Measurements from ENCODE around the gene RNF144B.

DNA sequence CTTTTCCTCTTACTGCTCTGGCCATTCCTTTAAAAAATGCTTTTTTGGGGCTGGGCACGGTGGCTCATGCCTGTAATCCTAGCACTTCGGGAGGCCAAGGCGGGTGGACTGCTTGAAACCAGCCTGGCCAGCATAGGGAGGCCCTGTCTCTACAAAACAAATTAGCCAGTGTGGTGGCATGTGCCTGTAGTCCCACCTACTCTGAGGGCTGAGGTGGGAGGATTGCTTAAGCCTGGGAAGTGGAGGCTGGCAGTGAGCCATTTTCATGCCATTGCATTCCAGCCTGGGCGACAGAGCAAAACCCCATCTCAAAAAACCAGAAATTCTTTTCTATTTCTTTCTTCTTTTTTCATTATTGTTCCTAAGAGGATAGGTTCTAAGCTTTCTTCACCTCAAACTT, 36.9 kb upstream of the RNF144B start:
- TF ChIP-seq, protein P1, sequence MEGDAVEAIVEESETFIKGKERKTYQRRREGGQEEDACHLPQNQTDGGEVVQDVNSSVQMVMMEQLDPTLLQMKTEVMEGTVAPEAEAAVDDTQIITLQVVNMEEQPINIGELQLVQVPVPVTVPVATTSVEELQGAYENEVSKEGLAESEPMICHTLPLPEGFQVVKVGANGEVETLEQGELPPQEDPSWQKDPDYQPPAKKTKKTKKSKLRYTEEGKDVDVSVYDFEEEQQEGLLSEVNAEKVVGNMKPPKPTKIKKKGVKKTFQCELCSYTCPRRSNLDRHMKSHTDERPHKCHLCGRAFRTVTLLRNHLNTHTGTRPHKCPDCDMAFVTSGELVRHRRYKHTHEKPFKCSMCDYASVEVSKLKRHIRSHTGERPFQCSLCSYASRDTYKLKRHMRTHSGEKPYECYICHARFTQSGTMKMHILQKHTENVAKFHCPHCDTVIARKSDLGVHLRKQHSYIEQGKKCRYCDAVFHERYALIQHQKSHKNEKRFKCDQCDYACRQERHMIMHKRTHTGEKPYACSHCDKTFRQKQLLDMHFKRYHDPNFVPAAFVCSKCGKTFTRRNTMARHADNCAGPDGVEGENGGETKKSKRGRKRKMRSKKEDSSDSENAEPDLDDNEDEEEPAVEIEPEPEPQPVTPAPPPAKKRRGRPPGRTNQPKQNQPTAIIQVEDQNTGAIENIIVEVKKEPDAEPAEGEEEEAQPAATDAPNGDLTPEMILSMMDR (conservative IDR thresholded peaks at IDR 0.05) = no peak
- TF ChIP-seq EZH2 (IDR thresholded peaks at IDR 0.05; ENCODE audit: low read depth) = no peak

Measured in PC-9 (cell line).